Prostate gland (tissue), 1 donor: Measurements from ENCODE around the gene WWOX.

Experiments used
- POLR2A ChIP-seq: fragments of 450-650 bp; IDR thresholded peaks from one replicate; pipeline ENCODE4 v1.6.1; 2016; ENCODE audit warnings: antibody characterized with exemption, mild to moderate bottlenecking
- POLR2AphosphoS5 ChIP-seq: sonication (generic); formaldehyde crosslinking; IDR thresholded peaks from one replicate; pipeline ENCODE4 v1.6.1; 2017; ENCODE audit warnings: antibody characterized with exemption

DNA sequence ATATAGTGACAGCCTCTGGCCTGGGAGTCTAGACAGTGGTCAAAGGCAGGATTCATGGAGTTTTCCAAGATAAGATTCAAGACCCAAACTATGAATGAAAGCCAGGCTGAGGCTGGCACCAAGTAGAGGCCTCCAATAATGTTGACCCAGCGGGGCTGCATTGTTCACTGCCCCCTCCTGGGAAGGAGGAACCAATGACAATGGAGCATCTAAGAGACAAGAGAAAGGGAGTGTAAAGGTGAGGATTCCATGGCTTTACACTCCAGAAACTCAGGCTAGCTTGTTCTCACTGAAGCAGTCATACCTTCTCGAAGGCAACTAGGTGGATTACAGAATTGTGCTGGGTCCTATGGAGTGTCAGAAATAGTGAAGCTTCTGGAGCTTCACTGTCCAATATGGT is 380.3 kb downstream of the WWOX start:
- no peak for TF ChIP-seq POLR2A
- TF ChIP-seq POLR2AphosphoS5, result no peak
